Measurements from ENCODE around the gene RAB40B.

- TF ChIP-seq CTCF (conservative IDR thresholded peaks at IDR 0.05; ENCODE audit: low read length) (no peak), EZH2phosphoT487 (IDR thresholded peaks at IDR 0.05; ENCODE audit: borderline replicate concordance, low read depth, low read length) (no peak)
Measured at GRCh38 chr17:82653651-82654528, 44.6 kb downstream of the RAB40B start.

Measured in OCI-LY7 (cell line).